Inflammatory macrophage treated with lipopolysaccharide for 1 hour (primary cell): ENCODE data around the gene ATXN7L3.
"Not testable (repeated sequence)": the region's sequence is repeated elsewhere in the genome, so short reads cannot be mapped to it uniquely, and the experiment has no call there.

Source experiments
- DNase-seq, 2 donors: peaks; one replicate each; pipeline ENCODE4 v3.0.0-alpha.2; 2020 to 2022

ATXN7L3 gene

DNA sequence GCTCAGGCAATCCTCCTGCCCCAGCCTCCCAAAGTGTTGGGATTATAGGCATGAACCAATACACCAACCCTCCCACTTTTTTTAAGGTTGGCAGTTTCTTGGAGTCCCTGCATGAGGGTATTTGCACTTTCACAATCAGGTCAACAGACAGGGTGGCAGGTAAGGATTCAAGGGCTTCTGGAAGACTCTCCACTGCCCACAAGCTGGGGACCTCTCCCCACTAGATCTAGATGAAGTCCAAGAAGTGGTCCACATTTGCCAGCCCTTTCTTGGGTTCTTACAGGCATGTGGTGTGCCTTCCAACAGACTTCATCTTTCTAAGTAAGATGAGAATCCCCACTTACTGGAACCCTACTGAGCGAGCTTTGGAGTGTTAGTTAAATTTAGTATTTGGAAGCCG lies 25.3 kb downstream of the ATXN7L3 start:
- no peak for DNase-seq

DNA sequence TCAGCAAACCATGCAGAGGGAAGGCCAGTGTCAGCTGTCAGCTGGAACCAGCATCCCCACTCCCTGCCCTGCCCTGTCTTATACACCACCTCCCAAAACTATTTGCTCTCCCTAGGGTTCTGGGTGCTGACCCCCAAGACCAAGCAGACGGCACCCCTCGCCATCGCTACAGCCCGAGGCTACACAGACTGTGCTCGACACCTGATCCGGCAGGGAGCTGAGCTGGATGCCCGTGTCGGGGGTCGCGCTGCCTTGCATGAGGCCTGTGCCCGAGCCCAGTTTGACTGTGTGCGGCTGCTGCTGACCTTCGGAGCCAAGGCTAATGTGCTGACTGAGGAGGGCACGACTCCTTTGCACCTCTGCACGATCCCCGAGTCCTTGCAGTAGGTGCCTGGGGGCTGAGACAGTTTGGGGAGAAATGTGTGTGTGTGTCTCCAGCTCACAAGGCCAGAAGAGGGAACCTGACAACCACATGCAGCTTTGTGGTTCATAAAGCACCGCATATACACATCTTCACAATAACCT lies 27.7 kb downstream of the ATXN7L3 start:
- DNase-seq, result no peak

GRCh38 chr17:44170499-44171201 lies 29.0 kb downstream of the ATXN7L3 start, which contains the start of gene ASB16:
Gene ASB16, plus strand, starts transcription at chr17:44170704. Its CDS starts 86 bp downstream, at chr17:44170790.
- no peak for DNase-seq

- no peak for DNase-seq
Measured at GRCh38 chr17:44170135-44170498, 29.6 kb downstream of the ATXN7L3 start.

GRCh38 chr17:44167181-44167861 lies 32.4 kb downstream of the ATXN7L3 start:
- DNase-seq, result no peak

DNA sequence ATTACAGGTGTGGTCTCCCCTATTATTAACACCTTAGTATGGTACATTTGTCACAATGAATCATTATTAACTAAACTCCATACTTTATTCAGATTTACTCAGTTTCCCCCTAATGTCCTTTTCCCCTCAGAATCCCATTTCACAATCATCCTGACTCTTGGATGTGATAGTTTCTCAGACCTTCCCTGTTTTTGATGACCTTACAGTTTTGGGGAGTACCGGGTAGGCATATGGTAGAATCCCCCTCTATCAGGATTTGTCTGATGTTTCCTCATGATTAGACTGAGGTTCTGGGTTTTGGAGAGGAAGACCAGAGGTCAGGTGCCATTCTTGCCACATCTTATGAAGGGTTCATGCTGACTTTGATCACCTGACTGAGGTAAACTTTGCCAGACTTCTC lies 35.2 kb downstream of the ATXN7L3 start:
- no peak for DNase-seq

DNA sequence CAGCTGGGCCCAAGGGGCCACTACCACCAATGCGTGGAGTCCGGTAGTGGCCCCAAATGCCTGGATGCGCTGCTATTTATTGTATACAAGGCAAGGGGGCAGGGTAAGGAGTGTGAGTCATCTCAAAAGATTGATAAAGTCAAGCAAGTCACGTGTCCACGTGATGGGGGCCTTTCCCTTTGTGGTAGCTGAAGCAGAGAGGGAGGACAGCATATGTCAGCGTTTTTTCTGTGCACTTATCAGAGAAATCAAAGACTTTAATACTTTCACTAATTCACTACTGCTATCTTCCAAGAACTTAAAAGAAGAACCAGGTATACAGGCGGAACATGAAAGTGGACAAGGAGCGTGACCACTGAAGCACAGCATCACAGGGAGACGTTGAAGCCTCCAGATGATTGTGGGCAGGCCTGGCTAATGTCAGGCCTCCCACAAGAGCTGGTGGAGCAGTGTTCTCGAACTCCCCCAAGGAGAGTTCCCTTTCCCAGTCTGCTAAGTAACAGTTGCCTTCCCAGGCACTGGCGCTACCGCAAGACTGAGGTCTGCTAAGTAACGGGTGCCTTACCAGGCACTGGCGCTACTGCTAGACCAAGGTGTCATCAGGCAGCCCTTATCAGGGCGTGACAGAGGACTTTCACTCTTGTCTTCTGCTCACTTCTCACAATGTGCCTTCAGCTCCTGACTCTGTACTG lies 40.0 kb downstream of the ATXN7L3 start:
- DNase-seq, result no peak

DNA sequence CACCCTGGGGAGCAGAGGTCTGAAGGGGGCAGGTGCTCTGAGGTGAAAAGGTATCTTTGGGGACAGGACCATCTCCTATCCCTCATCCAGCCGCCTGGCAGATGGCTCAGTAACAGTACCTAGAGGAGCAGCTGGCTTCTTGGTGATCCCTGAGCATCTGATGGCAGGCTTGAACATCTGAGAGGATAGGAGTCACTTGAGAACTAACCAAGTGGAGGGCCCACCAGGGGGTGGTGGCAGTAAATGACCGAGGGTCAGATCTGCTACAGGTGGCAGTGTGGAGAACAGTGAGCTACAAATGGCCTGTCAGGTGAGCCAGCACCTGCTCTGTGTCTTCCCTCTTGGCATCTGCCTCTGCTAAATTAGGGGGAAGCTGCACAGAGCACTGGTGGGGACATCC lies 44.2 kb downstream of the ATXN7L3 start:
- DNase-seq, result no peak

DNA sequence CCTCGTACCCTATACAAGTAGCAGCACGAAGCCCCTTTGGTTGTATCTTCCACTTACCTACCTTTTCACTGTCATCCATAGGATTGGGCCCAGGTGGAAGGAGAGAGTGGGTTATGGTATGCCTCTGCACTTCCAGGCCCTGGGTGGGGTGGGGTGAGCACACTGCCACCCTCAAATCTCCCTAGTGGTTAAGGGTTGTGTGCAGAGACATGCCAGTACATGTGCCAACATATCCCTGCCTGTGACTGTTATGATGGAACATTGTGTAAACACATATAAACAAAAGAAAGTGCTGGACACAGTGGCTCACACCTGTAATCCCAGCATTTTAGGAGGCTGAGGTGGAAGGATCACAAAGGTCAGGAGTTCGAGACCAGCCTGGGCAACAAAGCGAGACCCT lies 46.8 kb downstream of the ATXN7L3 start:
- DNase-seq, result no peak

DNA sequence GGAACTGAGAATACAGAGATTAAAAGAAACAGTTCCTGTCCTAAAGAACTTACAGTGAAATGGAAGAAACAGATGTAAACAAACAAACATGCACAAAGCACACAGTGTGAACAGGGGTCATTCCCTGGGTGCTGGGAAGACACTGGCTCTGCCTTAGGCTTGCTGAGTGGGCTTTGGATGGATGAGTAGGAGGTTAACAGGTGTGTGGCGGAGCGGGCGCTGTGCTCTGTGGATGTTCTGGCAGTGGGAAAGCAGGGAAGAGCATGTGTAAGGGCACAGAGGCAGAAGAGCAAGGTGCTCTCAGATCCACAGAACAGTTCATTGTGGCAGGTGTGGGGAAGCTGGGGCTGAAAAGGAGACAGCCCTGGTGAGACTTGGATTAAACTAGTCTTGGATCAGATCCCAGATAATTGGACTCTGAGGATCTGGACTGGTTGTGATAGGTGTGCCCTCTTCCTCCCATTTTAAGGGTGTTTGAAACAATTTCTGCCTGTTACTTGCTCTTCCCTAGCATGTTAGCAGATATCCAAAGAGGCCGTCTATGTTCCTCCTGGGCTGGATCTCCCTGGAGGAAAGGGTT lies 49.8 kb downstream of the ATXN7L3 start:
- DNase-seq, result no peak

DNA sequence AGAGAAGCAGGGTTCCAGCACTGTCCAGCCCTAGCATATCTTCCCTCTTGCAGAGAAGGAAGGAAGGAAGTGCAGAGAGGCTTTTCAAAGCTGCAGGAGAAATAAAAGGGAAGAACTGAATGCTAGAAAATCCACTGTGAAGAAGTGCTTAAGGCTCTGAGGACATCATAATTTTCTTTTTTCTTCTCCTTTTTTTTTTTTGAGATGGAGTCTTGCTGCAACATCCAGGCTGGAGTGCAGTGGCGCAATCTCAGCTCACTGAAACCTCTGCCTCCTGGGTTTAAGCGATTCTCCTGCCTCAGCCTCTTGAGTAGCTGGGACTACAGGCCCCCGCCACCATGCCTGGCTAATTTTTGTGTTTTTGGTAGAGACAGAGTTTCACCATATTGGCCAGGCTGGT lies 50.6 kb downstream of the ATXN7L3 start:
- DNase-seq, result peak in 1 of 2 donors; percentile 24

DNA sequence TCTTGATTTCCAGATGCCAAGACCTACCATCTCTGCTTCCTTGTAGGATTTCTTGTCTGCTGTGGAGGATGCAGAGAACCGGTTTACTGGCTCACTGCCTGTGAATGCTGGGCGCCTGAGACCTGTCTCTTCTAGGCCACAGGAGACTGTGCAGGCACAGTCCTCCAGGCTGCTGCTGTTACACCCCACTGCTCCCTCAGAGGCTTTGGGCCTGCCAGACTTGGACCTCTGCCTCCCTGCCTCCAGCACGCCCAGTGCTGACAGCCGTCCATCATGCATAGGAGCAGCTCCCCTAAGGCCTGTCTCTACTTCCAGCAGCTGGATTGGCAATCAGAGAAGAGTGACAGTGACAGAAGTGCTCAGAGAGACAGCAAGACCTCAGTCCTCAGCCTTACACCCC lies 51.9 kb downstream of the ATXN7L3 start:
- DNase-seq, result no peak

DNA sequence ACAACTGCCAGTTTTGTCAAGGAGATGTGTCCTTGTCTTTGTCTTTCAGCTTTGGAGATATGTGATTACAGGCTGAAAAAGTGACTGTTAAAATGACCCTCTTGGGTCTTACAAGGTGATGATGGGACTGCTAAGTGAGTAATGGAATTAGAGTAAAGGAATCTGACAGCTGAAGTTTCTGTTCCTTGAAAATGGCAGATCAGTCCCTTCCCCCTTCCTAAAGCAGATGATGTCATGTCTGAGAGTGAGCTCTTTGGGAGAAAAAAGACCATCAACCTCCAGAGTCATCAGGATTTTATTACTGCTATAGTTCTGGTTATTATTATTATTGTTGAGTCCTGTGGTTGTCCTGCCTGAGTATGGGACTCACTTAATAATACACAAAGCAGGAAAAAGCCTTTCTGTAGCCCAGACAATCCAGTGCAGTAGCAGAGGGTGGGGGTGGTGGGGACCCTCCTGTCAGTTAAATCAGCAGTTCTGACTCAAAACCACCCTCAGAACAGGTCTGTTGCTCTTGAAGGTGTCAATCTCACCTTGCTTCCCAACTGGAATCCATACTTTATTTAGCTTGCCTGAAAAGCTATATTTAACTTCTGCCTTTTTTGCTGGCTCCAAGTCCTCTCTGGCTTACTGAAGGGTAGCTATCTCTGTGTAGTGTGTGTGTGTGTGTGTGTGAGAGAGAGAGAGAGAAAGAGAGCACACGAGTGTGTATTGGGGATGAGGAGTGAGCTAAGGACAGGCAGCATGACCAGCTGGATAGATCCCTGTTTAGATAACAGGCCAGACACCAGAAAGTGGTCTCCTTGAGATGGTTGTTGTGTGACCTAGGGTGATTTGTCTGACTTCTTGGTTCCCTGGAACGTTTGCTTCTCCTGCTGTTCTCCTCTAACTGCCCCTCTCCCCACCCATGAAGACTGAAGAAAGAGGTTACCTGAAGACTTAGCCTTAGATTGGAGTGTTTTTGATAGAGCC lies 53.0 kb downstream of the ATXN7L3 start:
- DNase-seq, result peak; percentile 41 to 54

- no peak for DNase-seq
Measured at GRCh38 chr17:44144966-44145739, 54.5 kb downstream of the ATXN7L3 start.

DNA sequence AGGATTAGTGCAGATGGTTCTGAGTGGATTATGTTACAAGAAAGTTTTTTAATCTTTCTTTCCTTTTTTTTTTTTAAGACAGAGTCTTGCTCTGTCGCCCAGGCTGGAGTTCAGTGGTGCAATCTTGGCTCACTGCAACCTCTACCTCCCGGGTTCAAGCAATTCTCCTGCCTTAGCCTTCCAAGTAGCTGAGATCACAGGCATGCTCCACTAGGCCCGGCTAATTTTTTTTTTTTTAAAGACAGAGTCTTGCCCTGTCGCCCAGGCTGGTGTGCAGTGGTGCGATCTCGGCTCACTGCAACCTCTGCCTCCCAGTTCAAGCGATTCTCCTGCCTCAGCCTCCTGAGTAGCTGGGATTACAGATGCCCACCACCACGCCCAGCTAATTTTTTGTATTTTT lies 55.8 kb downstream of the ATXN7L3 start:
- not testable (repeated sequence) for DNase-seq
